ENCODE results near the gene C10orf53.

C10orf53 gene

DNA sequence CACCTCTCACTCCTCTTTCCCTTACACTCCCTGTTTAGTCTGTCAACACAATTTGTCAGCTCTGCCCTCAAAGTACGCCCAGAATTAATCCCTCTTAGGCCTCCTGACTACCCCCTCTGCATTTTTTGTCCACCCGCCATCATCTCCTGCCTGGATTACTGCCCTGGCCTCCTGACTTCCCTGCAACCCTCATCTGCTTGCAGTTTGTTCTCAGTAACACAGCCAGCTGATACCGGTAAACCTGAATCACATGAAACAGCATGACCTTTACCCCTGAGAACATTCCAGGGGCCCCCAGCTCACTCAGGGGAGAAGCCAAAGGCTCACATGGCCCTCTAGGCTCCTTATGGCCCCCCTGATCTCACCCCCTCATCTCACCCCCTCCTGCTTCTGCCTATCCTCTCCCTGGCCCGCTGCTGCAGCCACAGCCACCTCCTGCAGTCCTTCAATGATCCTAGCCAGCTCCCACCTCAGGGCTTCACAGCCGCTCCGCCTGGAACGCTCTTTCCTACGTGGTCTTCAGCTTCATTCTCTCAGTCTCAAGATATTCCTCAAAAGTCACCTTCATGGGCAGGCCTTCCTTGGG is 8.9 kb downstream of the C10orf53 start:
- TF ChIP-seq, protein P1, sequence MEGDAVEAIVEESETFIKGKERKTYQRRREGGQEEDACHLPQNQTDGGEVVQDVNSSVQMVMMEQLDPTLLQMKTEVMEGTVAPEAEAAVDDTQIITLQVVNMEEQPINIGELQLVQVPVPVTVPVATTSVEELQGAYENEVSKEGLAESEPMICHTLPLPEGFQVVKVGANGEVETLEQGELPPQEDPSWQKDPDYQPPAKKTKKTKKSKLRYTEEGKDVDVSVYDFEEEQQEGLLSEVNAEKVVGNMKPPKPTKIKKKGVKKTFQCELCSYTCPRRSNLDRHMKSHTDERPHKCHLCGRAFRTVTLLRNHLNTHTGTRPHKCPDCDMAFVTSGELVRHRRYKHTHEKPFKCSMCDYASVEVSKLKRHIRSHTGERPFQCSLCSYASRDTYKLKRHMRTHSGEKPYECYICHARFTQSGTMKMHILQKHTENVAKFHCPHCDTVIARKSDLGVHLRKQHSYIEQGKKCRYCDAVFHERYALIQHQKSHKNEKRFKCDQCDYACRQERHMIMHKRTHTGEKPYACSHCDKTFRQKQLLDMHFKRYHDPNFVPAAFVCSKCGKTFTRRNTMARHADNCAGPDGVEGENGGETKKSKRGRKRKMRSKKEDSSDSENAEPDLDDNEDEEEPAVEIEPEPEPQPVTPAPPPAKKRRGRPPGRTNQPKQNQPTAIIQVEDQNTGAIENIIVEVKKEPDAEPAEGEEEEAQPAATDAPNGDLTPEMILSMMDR (IDR thresholded peaks at IDR 0.05; ENCODE audit: extremely low read depth, insufficient read depth, missing control alignments) = no peak
- DNase-seq (ENCODE audit: low spot score) = no peak
- in situ Hi-C loops (cut with MboI; ENCODE audit: low pct_unique_long_range_greater_than_20kb, low sequenced_read_pairs, unreplicated experiment) = no loop called here

DNA sequence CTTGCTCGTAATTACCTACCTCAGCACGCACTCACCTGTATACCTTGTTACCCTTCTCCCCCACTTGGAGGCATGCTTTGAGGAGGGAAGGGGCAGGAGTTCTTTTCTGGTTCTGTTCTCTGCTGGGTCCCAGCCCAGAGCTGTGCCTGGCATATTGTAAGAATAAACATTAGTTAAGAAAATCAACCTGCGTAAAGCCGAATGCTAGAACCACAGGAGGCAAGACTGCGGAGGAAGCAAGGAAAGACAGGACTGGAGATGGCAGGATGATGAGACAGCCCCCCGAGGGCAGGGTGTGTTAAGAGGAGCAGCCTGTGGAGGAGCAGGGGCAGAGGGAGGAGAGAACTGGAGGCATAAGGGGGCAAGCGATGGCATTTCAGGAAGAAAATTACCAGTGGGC is 9.5 kb downstream of the C10orf53 start:
- in situ Hi-C loops (cut with MboI; ENCODE audit: low pct_unique_long_range_greater_than_20kb, low sequenced_read_pairs, unreplicated experiment) = no loop called here
- no peak for DNase-seq (ENCODE audit: low spot score)
- TF ChIP-seq, protein P1 (IDR thresholded peaks at IDR 0.05; ENCODE audit: extremely low read depth, insufficient read depth, missing control alignments) = no peak

DNA sequence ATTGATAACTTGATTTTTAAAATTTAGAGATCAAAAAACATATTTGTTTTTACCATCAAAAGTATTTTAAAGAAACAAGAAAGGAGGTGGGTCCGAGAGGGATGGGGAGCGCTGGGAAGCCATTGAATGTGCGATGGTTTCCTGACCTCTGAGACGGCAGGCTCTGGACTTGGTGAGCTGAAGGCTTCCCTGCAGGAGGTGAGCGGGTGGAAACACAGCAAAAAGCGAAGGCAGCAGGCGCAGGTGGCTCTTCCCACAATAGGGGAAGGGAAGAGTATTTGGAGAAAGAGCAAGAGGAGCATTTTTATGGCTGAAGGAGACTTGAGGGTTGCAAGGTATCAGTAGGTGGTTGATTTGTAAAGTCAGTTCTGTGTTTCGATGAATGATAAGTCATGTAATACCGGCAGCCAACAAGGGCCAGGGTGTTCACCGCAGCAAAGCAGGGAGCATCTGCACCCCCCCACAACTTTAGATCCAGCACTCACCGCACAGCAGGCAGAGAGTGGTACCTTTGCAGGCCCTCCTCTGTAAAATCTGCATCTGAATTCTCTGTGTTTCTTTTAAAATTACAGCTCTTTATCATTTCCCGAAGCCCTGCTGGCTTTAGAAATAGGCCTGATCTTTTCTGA is 10.5 kb downstream of the C10orf53 start:
- TF ChIP-seq, protein P1 (IDR thresholded peaks at IDR 0.05; ENCODE audit: extremely low read depth, insufficient read depth, missing control alignments) = no peak
- no peak for DNase-seq (ENCODE audit: low spot score)
- in situ Hi-C loops (cut with MboI; ENCODE audit: low pct_unique_long_range_greater_than_20kb, low sequenced_read_pairs, unreplicated experiment) = no loop called here

DNA sequence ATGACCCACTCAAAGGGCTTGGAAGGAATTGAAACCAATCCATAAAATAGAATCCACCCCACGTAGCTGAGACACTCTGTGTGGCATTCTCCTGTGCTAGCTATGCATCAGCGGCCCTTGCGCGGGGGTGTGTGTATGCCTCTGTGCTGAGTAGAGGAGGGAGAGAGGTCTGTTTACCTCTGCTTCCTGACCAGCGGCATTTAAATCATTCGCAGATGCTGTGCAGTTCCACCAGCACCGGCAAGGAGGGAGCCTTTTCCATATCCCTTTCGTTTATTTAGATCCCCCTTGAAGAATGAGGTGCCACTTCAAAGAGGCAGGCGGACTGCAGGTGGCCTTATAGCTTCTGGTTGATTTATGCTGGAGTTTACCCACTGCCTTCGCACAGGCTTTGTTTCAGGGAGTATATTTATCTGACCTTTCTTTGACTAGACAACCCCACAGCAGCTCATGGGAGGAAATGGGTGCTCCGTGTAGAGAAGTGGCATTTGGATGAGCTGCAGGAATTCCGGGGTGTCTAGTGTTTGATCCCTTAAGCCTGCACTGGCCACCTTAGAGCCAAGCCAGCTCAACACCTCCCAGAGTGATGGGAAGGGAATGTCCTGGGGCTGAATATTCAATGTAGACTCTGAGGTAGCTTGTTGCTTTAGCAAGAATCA is 11.4 kb downstream of the C10orf53 start:
- in situ Hi-C loops (cut with MboI; ENCODE audit: low pct_unique_long_range_greater_than_20kb, low sequenced_read_pairs, unreplicated experiment) = no loop called here
- no peak for DNase-seq (ENCODE audit: low spot score)
- TF ChIP-seq, protein P1 (IDR thresholded peaks at IDR 0.05; ENCODE audit: extremely low read depth, insufficient read depth, missing control alignments) = no peak

DNA sequence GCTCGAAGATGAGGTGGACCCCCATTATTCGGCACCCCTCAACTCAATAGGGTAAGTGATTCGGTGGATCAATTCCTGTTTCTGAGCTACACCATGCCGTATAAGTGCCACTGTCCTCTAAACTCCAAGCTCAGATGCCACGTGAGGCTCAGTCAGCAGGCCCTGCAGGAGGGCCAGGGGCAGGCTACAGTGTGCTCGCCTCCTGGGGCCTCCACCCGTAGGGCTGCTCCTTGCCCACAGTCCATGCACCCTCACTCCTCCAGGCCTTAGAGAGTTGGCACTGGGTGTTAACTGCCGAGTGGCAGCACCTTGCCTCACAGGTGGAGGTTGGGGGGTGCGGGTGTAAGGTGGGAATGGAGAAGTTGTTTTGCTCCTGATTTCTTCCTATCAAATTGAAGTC is 12.1 kb downstream of the C10orf53 start:
- no peak for DNase-seq (ENCODE audit: low spot score)
- TF ChIP-seq, protein P1 (IDR thresholded peaks at IDR 0.05; ENCODE audit: extremely low read depth, insufficient read depth, missing control alignments) = no peak
- in situ Hi-C loops (cut with MboI; ENCODE audit: low pct_unique_long_range_greater_than_20kb, low sequenced_read_pairs, unreplicated experiment) = no loop called here

DNA sequence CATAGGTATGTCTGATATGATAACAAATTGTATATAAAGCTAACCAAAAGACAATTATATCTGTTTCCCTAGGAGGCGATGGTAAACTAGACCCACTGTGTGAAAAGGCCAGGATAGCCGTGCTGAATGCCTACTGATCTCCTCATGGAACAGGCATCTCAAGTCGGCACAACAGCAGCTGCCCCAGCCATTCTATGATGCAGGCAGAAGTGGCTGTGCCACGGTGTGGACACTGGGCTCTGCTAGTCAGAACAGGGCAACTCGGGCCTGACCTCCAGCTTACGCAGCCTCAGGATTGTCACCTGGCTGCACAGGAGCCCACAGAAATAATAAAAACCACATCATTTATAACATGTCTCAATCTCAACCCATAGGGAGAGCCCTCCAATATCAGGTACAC is 15.0 kb downstream of the C10orf53 start:
- in situ Hi-C loops (cut with MboI; ENCODE audit: low pct_unique_long_range_greater_than_20kb, low sequenced_read_pairs, unreplicated experiment) = no loop called here
- no peak for DNase-seq (ENCODE audit: low spot score)
- TF ChIP-seq, protein P1 (IDR thresholded peaks at IDR 0.05; ENCODE audit: extremely low read depth, insufficient read depth, missing control alignments) = no peak
